ENCODE results near the gene RDH5. TPM values are rescaled to one million over a fixed set of nuclear protein-coding genes. Genes with fewer than 3 reads are reported as not detected.

The RDH5 gene
- total and polyA plus RNA-seq, 2 of the 13 experiments (the other 11 are each of a cell fraction or from before 2014, with no cell fraction given), result 2.6 to 5.7 TPM

- TF ChIP-seq, protein P1, sequence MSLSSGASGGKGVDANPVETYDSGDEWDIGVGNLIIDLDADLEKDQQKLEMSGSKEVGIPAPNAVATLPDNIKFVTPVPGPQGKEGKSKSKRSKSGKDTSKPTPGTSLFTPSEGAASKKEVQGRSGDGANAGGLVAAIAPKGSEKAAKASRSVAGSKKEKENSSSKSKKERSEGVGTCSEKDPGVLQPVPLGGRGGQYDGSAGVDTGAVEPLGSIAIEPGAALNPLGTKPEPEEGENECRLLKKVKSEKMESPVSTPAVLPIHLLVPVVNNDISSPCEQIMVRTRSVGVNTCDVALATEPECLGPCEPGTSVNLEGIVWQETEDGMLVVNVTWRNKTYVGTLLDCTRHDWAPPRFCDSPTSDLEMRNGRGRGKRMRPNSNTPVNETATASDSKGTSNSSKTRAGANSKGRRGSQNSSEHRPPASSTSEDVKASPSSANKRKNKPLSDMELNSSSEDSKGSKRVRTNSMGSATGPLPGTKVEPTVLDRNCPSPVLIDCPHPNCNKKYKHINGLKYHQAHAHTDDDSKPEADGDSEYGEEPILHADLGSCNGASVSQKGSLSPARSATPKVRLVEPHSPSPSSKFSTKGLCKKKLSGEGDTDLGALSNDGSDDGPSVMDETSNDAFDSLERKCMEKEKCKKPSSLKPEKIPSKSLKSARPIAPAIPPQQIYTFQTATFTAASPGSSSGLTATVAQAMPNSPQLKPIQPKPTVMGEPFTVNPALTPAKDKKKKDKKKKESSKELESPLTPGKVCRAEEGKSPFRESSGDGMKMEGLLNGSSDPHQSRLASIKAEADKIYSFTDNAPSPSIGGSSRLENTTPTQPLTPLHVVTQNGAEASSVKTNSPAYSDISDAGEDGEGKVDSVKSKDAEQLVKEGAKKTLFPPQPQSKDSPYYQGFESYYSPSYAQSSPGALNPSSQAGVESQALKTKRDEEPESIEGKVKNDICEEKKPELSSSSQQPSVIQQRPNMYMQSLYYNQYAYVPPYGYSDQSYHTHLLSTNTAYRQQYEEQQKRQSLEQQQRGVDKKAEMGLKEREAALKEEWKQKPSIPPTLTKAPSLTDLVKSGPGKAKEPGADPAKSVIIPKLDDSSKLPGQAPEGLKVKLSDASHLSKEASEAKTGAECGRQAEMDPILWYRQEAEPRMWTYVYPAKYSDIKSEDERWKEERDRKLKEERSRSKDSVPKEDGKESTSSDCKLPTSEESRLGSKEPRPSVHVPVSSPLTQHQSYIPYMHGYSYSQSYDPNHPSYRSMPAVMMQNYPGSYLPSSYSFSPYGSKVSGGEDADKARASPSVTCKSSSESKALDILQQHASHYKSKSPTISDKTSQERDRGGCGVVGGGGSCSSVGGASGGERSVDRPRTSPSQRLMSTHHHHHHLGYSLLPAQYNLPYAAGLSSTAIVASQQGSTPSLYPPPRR (CRISPR knock-in tag; IDR thresholded peaks at IDR 0.05; ENCODE audit: borderline replicate concordance), result no peak
- peak; percentile 88 for TF ChIP-seq TAF1 (CRISPR knock-in tag; IDR thresholded peaks at IDR 0.05)
- TF ChIP-seq TBL1XR1 (IDR thresholded peaks at IDR 0.05; ENCODE audit: borderline replicate concordance, low read length, partially characterized antibody), result peak; percentile 28
- peak; percentile 22; the same call in 1 of the 3 replicates for TF ChIP-seq MXI1 (IDR thresholded peaks at IDR 0.05; ENCODE audit: borderline replicate concordance, low read depth, low read length)
- TF ChIP-seq ETS1 (CRISPR knock-in tag; IDR thresholded peaks at IDR 0.05), result no peak
- TF ChIP-seq SOX13 (IDR thresholded peaks at IDR 0.05), result no peak; the same call in 1 of the 2 replicates
- TF ChIP-seq SOX13 (CRISPR knock-in tag; conservative IDR thresholded peaks at IDR 0.05 in 1 of 2, IDR thresholded peaks at IDR 0.05 in 1 of 2), result peak in 1 of 2 experiments; percentile 31; a peak in 1 of 4 replicates
- TF ChIP-seq TP53 (CRISPR knock-in tag; conservative IDR thresholded peaks at IDR 0.05), result no peak
- no peak for TF ChIP-seq TCF7L2 (IDR thresholded peaks at IDR 0.05; ENCODE audit: low read depth, low read length)
- TF ChIP-seq SAFB2 (CRISPR knock-in tag; IDR thresholded peaks at IDR 0.05; ENCODE audit: borderline replicate concordance, low read depth), result peak; percentile 91; the same call in 1 of the 2 replicates
- TF ChIP-seq THAP8 (CRISPR knock-in tag; IDR thresholded peaks at IDR 0.05; ENCODE audit: borderline replicate concordance), result no peak
- peak; percentile 73; the same call in 1 of the 2 replicates for TF ChIP-seq ARID4A (CRISPR knock-in tag; IDR thresholded peaks at IDR 0.05; ENCODE audit: borderline replicate concordance)
- no peak for TF ChIP-seq SIX4 (CRISPR knock-in tag; IDR thresholded peaks at IDR 0.05)
- no peak for TF ChIP-seq ZNF335 (CRISPR knock-in tag; IDR thresholded peaks at IDR 0.05)
- no peak for TF ChIP-seq DBP (CRISPR knock-in tag; IDR thresholded peaks at IDR 0.05; ENCODE audit: not compliant biosample characterization)
Measured at GRCh38 chr12:55681142-55682077, 38.8 kb upstream of the RDH5 start (continued).
